MCF 10A (cell line): Measurements from ENCODE around the gene RPL26. TPM values are rescaled to one million over a fixed set of nuclear protein-coding genes. Genes with fewer than 3 reads are reported as not detected.

ENCODE experiments used
- BruUV-seq: library from RNA; stranded (reverse); fragments of 400-500 nt; replicated peaks from 2 replicates; lab custom pipeline; 2021; lab: Mats Ljungman, UMichigan
- CTCF ChIA-PET: fragments of 300-600 bp; sonication (Branson Sonifier 250); formaldehyde crosslinking; extraction: SDS; loops from one replicate; lab custom pipeline; 2021; ENCODE audit warnings: antibody characterized with exemption, inconsistent platforms; lab: Yijun Ruan, JAX
- POLR2A ChIA-PET: fragments of 300-600, 350-650 bp; sonication (Branson Sonifier 250); formaldehyde crosslinking; extraction: SDS; loops from one replicate; lab custom pipeline; 2020; ENCODE audit warnings: antibody characterized with exemption, inconsistent platforms; lab: Yijun Ruan, JAX
- DNase-seq: peaks from one replicate; pipeline ENCODE4 v3.0.0-alpha.2; 2018; ENCODE audit not compliant: unreplicated experiment
- H3K27ac Mint-ChIP-seq: one replicate; pipeline ENCODE4 v1.8.0; 2022; ENCODE audit warnings: mild to moderate bottlenecking, low read depth, mixed read lengths; ENCODE audit not compliant: unreplicated experiment
- H3K27me3 Mint-ChIP-seq: one replicate; pipeline ENCODE4 v1.8.0; 2022; ENCODE audit warnings: mixed read lengths; ENCODE audit not compliant: insufficient read depth, unreplicated experiment
- H3K36me3 Mint-ChIP-seq: one replicate; pipeline ENCODE4 v1.8.0; 2022; ENCODE audit warnings: mild to moderate bottlenecking, moderate library complexity, mixed read lengths; ENCODE audit not compliant: insufficient read depth, unreplicated experiment
- H3K4me1 Mint-ChIP-seq: one replicate; pipeline ENCODE4 v1.8.0; 2022; ENCODE audit warnings: mixed read lengths; ENCODE audit not compliant: insufficient read depth, unreplicated experiment
- H3K4me3 Mint-ChIP-seq: one replicate; pipeline ENCODE4 v1.8.0; 2022; ENCODE audit warnings: mild to moderate bottlenecking, moderate library complexity, mixed read lengths; ENCODE audit not compliant: unreplicated experiment
- H3K9me3 Mint-ChIP-seq: one replicate; pipeline ENCODE4 v1.8.0; 2022; ENCODE audit warnings: mixed read lengths; ENCODE audit not compliant: unreplicated experiment
- CTCF ChIP-seq: fragments of 200-600 bp; IDR thresholded peaks from one replicate; pipeline ENCODE4 v1.8.0; 2022; ENCODE audit warnings: antibody characterized with exemption, mild to moderate bottlenecking; ENCODE audit not compliant: unreplicated experiment
- intact Hi-C: fragments of 100-400 bp; cut with micrococcal nuclease; formaldehyde crosslinking; loops from 2 replicates; pipeline ENCODE4 v1.14.1; 2022
- total RNA-seq: library from RNA; stranded (reverse); gene quantifications from 2 replicates; pipeline ENCODE4 v1.2.3, GENCODE V29; 2022

Gene RPL26
- total RNA-seq, 1 experiment from 2014 or later, result 3,179 TPM

GRCh38 chr17:8372422-8372821 is 10.6 kb downstream of the RPL26 start:
- CTCF ChIA-PET, result no interaction called here
- intact Hi-C loops, result no loop called here
- no peaks in the 10 kb centered on the region for H3K9me3 Mint-ChIP-seq
- no peak overlapping the region for H3K4me3 Mint-ChIP-seq
- H3K4me1 Mint-ChIP-seq, result peaks cover 11% of the 10 kb centered on the region
- no TSS peak for BruUV-seq
- TF ChIP-seq CTCF, result no peak
- peaks cover 28% of the 10 kb centered on the region for H3K36me3 Mint-ChIP-seq
- no peak for DNase-seq
- H3K27me3 Mint-ChIP-seq, result no peaks in the 10 kb centered on the region
- POLR2A ChIA-PET, result interaction anchor here (2.8 kb wide), 1 partner anchor 10 kb away, joined by 11 read pairs; the partner anchor contains the start of gene RPL26
- H3K27ac Mint-ChIP-seq, result no peak overlapping the region

- Mint-ChIP-seq H3K4me1 (peaks cover 6% of the 10 kb centered on the region), H3K27me3 (no peaks in the 10 kb centered on the region), H3K9me3 (no peaks in the 10 kb centered on the region), H3K36me3 (peaks cover 21% of the 10 kb centered on the region), H3K4me3 (no peak overlapping the region), H3K27ac (no peak overlapping the region)
- BruUV-seq, result no TSS peak
- no peak for DNase-seq
- TF ChIP-seq CTCF, result no peak
- CTCF ChIA-PET, result interaction anchor here (0.6 kb wide), 1 partner anchor 66 kb away, joined by 4 read pairs; no protein-coding TSS in a partner anchor
- POLR2A ChIA-PET, result interaction anchor here (2.8 kb wide), 1 partner anchor 11 kb away, joined by 11 read pairs; the partner anchor contains the start of gene RPL26
- intact Hi-C loops, result no loop called here
These were observed 11.2 kb downstream of the RPL26 start for GRCh38 chr17:8371786-8372185.

GRCh38 chr17:8369944-8370343 is 13.0 kb downstream of the RPL26 start:
- Mint-ChIP-seq H3K4me1 (peaks cover 10% of the 10 kb centered on the region), H3K4me3 (no peak overlapping the region), H3K27ac (no peak overlapping the region), H3K36me3 (peaks cover 14% of the 10 kb centered on the region), H3K27me3 (no peaks in the 10 kb centered on the region), H3K9me3 (no peaks in the 10 kb centered on the region)
- POLR2A ChIA-PET, result interaction anchor here (1.1 to 2.8 kb wide), 3 partner anchors 11 to 74 kb away, joined by 3 to 11 read pairs (median 3); partner anchors contain the start of genes RPL26 and SLC25A35
- no peak for TF ChIP-seq CTCF
- no TSS peak for BruUV-seq
- CTCF ChIA-PET, result interaction anchor here (0.6 to 1.0 kb wide), 2 partner anchors 14 to 414 kb away, joined by 3 to 4 read pairs; no protein-coding TSS in a partner anchor
- DNase-seq, result no peak
- intact Hi-C loops, result no loop called here

GRCh38 chr17:8368193-8368592 is 14.8 kb downstream of the RPL26 start:
- no peak overlapping the region for H3K27ac Mint-ChIP-seq
- no peak for DNase-seq
- ChIA-PET POLR2A (no interaction called here), CTCF (interaction anchor here (1.1 kb wide), 1 partner anchor 24 kb away, joined by 3 read pairs; no protein-coding TSS in a partner anchor)
- H3K4me3 Mint-ChIP-seq, result no peak overlapping the region
- peaks cover 10% of the 10 kb centered on the region for H3K4me1 Mint-ChIP-seq
- intact Hi-C loops, result no loop called here
- no TSS peak for BruUV-seq
- no peaks in the 10 kb centered on the region for H3K27me3 Mint-ChIP-seq
- no peak for TF ChIP-seq CTCF
- H3K36me3 Mint-ChIP-seq, result peaks cover 14% of the 10 kb centered on the region
- H3K9me3 Mint-ChIP-seq, result no peaks in the 10 kb centered on the region
